ENCODE data around the gene BCO2. TPM values are rescaled to one million over a fixed set of nuclear protein-coding genes. Genes with fewer than 3 reads are reported as not detected.

BCO2 gene
- total RNA-seq, 3 donors from 2014 or later (not counting 1 experiment from before 2014, with no cell fraction given), result 3.9 to 7.2 (median 5.8) TPM

GRCh38 chr11:112228706-112229105, 53.4 kb downstream of the BCO2 start:
- H3K27ac Mint-ChIP-seq, result peak overlapping the region in 1 of 2 donors; percentile 94
- 97% methylated on average over 2 of the region's 2 CpGs for WGBS (ENCODE audit: insufficient coverage)

GRCh38 chr11:112229159-112229558, 53.8 kb downstream of the BCO2 start:
- DNase-seq (no peak), ATAC-seq (no peak)
- Histone ChIP-seq H3K36me3 (ENCODE audit: control insufficient read depth, insufficient read depth, low read length) (peaks cover 30% of the 10 kb centered on the region), H3K4me1 (ENCODE audit: control insufficient read depth, insufficient read depth, low read length) (peaks cover 17% of the 10 kb centered on the region), H3K9me3 (ENCODE audit: control insufficient read depth, insufficient read depth, low read length) (no peaks in the 10 kb centered on the region), H3K27me3 (ENCODE audit: control insufficient read depth, insufficient read depth, low read length) (no peaks in the 10 kb centered on the region), H3K4me3 (ENCODE audit: low read length) (no peak overlapping the region), H3K27ac (ENCODE audit: low read length) (no peak overlapping the region)
- peaks cover 20 to 30% of the 10 kb centered on the region in 2 donors for H3K4me1 Mint-ChIP-seq
- H3K9me3 Mint-ChIP-seq, result no peaks in the 10 kb centered on the region
- H3K4me3 Mint-ChIP-seq, result no peak overlapping the region
- no peak for TF ChIP-seq CTCF (IDR thresholded peaks at IDR 0.05)
- H3K27me3 Mint-ChIP-seq (ENCODE audit: low read depth in 2 of 2), result no peaks in the 10 kb centered on the region
- WGBS (ENCODE audit: insufficient coverage), result 89% methylated on average over 3 of the region's 7 CpGs
- H3K27ac Mint-ChIP-seq, result no peak overlapping the region
- no peaks in the 10 kb centered on the region for H3K36me3 Mint-ChIP-seq
- intact Hi-C loops (cut with micrococcal nuclease), result loop anchor here (10.0 kb wide), 1 partner anchor 226 kb away; no protein-coding TSS in a partner anchor

More at GRCh38 chr11:112228706-112229105, 53.4 kb downstream of the BCO2 start:
- Histone ChIP-seq H3K9me3 (ENCODE audit: control insufficient read depth, insufficient read depth, low read length) (no peaks in the 10 kb centered on the region), H3K4me1 (ENCODE audit: control insufficient read depth, insufficient read depth, low read length) (peaks cover 17% of the 10 kb centered on the region), H3K4me3 (ENCODE audit: low read length) (no peak overlapping the region), H3K27me3 (ENCODE audit: control insufficient read depth, insufficient read depth, low read length) (no peaks in the 10 kb centered on the region), H3K27ac (ENCODE audit: low read length) (no peak overlapping the region), H3K36me3 (ENCODE audit: control insufficient read depth, insufficient read depth, low read length) (peaks cover 26% of the 10 kb centered on the region)
- DNase-seq (no peak), ATAC-seq (no peak)
- Mint-ChIP-seq H3K9me3 (no peaks in the 10 kb centered on the region), H3K4me1 (peaks cover 20 to 30% of the 10 kb centered on the region in 2 donors), H3K36me3 (no peaks in the 10 kb centered on the region), H3K27me3 (ENCODE audit: low read depth in 2 of 2) (no peaks in the 10 kb centered on the region), H3K4me3 (no peak overlapping the region)
- intact Hi-C loops (cut with micrococcal nuclease), result loop anchor here (10.0 kb wide), 1 partner anchor 226 kb away; no protein-coding TSS in a partner anchor
- TF ChIP-seq CTCF (IDR thresholded peaks at IDR 0.05), result no peak

GRCh38 chr11:112229746-112230433, 54.6 kb downstream of the BCO2 start:
- no peak for ATAC-seq
- Mint-ChIP-seq H3K4me1 (peaks cover 20 to 30% of the 10 kb centered on the region in 2 donors), H3K9me3 (no peaks in the 10 kb centered on the region), H3K36me3 (no peaks in the 10 kb centered on the region), H3K27me3 (ENCODE audit: low read depth in 2 of 2) (no peaks in the 10 kb centered on the region), H3K27ac (no peak overlapping the region), H3K4me3 (peak overlapping the region; percentile 19)
- Histone ChIP-seq H3K27ac (ENCODE audit: low read length) (no peak overlapping the region), H3K4me1 (ENCODE audit: control insufficient read depth, insufficient read depth, low read length) (peaks cover 17% of the 10 kb centered on the region), H3K27me3 (ENCODE audit: control insufficient read depth, insufficient read depth, low read length) (no peaks in the 10 kb centered on the region), H3K9me3 (ENCODE audit: control insufficient read depth, insufficient read depth, low read length) (no peaks in the 10 kb centered on the region), H3K36me3 (ENCODE audit: control insufficient read depth, insufficient read depth, low read length) (peaks cover 37% of the 10 kb centered on the region), H3K4me3 (ENCODE audit: low read length) (no peak overlapping the region)
- no peak for TF ChIP-seq CTCF (IDR thresholded peaks at IDR 0.05)
- DNase-seq, result no peak
- intact Hi-C loops (cut with micrococcal nuclease), result loop anchor here (10.0 kb wide), 1 partner anchor 225 kb away; no protein-coding TSS in a partner anchor
- 63% methylated on average over 3 of the region's 3 CpGs for WGBS (ENCODE audit: insufficient coverage)
